SK-N-MC (cell line): ENCODE results near the gene TGFA.

Experiments used
- DNase-seq: peaks from one replicate; pipeline ENCODE4 v3.0.0-alpha.2; 2011; ENCODE audit warnings: low read depth, low spot score
- H3K27ac ChIP-seq: fragments of 200-600 bp; sonication (generic); 2 replicates; pipeline ENCODE4 v1.5.1; 2016; ENCODE audit warnings: mixed run types
- H3K36me3 ChIP-seq: fragments of 200-600 bp; sonication (generic); 2 replicates; pipeline ENCODE4 v1.6.1; 2017; ENCODE audit warnings: antibody characterized with exemption, low read length, mixed read lengths; ENCODE audit not compliant: insufficient read depth
- H3K4me3 ChIP-seq: fragments of 200-600 bp; sonication (generic); 2 replicates; pipeline ENCODE4 v1.5.1; 2016
- H3K9ac ChIP-seq: fragments of 200-600 bp; sonication (generic); 2 replicates; pipeline ENCODE4 v1.8.0; 2017; ENCODE audit warnings: mixed run types, mixed read lengths; ENCODE audit not compliant: insufficient read length
- H3K9me3 ChIP-seq: fragments of 200-600 bp; sonication (generic); 2 replicates; pipeline ENCODE4 v1.6.1; 2017; ENCODE audit warnings: low read depth, mild to moderate bottlenecking, antibody characterized with exemption, low read length, moderate library complexity, mixed read lengths
- EZH2 ChIP-seq: fragments of 200-600 bp; sonication (generic); IDR thresholded peaks from one replicate; pipeline ENCODE4 v1.6.1; 2017; ENCODE audit warnings: antibody characterized with exemption
- FOXP2 ChIP-seq: optimal IDR thresholded peaks from 2 replicates; pipeline ENCODE3; 2011; ENCODE audit warnings: mild to moderate bottlenecking, moderate library complexity; ENCODE audit not compliant: insufficient read depth; ENCODE audit errors: extremely low read length, control extremely low read depth
- POLR2AphosphoS5 ChIP-seq: IDR thresholded peaks from 2 replicates; pipeline ENCODE4 v1.6.1; 2012; ENCODE audit warnings: mild to moderate bottlenecking, low read depth, low read length, borderline replicate concordance

Gene TGFA

GRCh38 chr2:70531419-70532086, 22.1 kb downstream of the TGFA start:
- Histone ChIP-seq H3K9ac (no peak overlapping the region), H3K36me3 (no peaks in the 10 kb centered on the region), H3K4me3 (no peak overlapping the region), H3K27ac (no peak overlapping the region), H3K9me3 (no peaks in the 10 kb centered on the region)
- no peak for TF ChIP-seq POLR2AphosphoS5
- no peak for TF ChIP-seq EZH2
- no peak for TF ChIP-seq FOXP2
- no peak for DNase-seq

DNA sequence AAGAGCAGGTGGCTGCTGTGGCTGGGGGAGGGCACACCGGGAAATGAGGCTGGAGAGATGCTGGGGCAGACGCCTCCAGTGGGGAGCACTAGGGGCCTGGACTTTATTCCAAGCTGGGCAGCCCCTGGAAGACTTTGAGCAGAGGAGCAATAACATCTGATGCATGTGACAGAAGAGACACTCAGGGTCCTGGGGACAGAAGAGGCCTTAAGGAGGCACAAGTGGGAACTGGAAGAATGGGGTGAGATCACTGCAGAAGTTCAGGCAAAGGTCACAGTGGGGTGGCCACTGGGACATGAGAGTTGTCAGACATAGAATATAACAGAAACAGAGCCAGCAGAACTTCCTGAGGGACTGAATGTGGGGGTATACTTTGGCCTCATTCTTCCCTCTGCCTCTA, 24.0 kb downstream of the TGFA start:
- TF ChIP-seq POLR2AphosphoS5, result no peak
- H3K4me3 ChIP-seq, result no peak overlapping the region

DNA sequence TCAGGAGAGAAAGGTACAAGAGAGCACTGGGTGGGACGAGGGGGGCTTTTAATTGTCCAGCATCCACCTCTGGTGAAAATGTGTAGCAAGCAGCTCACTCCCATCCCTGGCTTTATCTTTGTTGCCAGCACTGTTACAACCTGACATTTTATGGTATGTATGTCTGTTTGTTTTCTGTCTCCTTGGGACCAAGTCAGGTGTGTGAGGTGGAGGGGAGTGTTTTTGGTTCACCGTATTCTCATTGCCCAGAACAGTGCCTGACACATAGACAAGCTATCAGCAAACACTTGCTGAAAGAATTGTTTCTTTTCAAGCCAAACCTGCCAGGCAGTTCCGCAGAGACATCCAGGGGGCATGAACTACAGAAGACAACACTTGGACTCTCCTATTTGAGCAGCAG, 24.7 kb downstream of the TGFA start:
- no peak overlapping the region for H3K4me3 ChIP-seq
- H3K9ac ChIP-seq, result no peak overlapping the region
- no peak for TF ChIP-seq POLR2AphosphoS5
- no peak for TF ChIP-seq FOXP2
- no peak for TF ChIP-seq EZH2
- no peak for DNase-seq
- H3K36me3 ChIP-seq, result no peaks in the 10 kb centered on the region
- no peaks in the 10 kb centered on the region for H3K9me3 ChIP-seq
- no peak overlapping the region for H3K27ac ChIP-seq

More for the DNA sequence above, 24.0 kb downstream of the TGFA start:
- H3K27ac ChIP-seq, result no peak overlapping the region
- no peaks in the 10 kb centered on the region for H3K36me3 ChIP-seq
- no peaks in the 10 kb centered on the region for H3K9me3 ChIP-seq
- H3K9ac ChIP-seq, result no peak overlapping the region
- DNase-seq, result no peak

DNA sequence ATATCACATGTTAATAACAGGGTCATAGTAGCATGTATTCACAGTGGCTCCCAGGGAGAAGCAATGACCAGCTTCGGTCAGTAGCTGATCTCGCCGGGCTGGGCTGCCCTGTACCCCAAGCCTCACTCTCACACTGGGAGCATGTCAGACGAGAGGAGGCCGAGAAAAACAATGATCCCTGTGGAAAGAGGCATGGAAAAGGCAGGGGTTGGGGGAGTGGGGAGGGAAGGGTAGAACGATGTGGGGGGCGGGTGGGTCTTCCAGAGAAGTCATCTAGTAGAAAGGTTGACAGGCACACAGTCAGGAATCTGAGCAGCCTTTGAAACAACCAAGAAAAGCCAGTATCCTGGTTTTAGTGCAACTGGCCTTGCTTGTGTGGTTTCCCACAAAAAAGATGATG, 25.4 kb downstream of the TGFA start:
- TF ChIP-seq POLR2AphosphoS5 (no peak), FOXP2 (no peak), EZH2 (no peak)
- Histone ChIP-seq H3K9ac (no peak overlapping the region), H3K27ac (no peak overlapping the region)

DNA sequence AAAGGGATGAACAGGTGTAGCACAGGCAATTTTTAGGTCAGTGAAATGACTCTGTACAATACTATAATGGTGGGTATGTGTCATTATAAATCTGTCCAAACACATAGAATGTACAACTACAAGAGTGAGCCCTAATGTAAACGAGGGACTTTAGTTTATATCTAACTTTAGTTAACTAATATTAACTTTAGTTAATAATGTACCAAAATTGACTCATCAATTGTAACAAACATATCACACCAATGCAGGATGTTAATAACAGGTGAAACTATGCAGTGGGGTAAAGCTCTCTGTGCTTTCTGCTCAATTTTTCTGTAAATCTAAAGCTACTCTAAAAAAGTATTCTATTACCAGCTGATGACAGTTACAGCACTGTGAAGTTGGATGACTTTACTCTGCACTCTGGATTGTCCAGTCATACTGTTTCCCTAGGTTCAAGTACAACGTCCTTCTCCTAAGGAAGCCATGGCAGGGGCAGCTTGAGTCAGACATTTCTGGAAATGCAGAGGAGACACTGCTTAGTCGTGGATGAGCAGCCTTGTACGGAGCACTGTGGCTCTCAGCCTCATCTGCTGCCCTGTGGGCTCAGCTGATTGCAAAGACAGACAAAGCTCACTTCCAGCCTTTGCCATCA, 26.1 kb downstream of the TGFA start:
- H3K4me3 ChIP-seq, result no peak overlapping the region
- no peak for TF ChIP-seq EZH2
- TF ChIP-seq POLR2AphosphoS5, result no peak
- no peak for DNase-seq
- H3K27ac ChIP-seq, result no peak overlapping the region
- H3K36me3 ChIP-seq, result no peaks in the 10 kb centered on the region
- H3K9me3 ChIP-seq, result no peaks in the 10 kb centered on the region
- H3K9ac ChIP-seq, result no peak overlapping the region

More for the DNA sequence above, 25.4 kb downstream of the TGFA start:
- no peak for DNase-seq
- Histone ChIP-seq H3K4me3 (no peak overlapping the region), H3K36me3 (no peaks in the 10 kb centered on the region), H3K9me3 (no peaks in the 10 kb centered on the region)

DNA sequence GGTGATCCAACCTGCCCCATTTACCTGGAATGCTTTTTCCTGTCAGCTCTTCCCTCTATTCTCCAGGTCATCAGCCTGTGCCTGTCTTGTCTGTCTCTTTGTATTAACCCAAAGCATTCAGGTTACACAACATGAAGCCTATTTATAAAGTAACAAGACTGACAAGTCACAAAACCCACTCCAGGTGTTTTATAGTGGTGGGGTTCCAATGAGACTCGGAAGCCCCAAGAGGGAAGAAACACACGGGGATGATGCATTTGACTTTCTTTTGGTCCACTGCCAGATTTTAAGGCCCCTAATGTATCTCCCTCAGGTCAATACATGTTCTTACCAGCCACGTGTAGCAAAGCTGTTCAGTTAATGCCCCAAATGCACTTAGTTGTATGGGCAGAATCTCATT, 27.5 kb downstream of the TGFA start:
- Histone ChIP-seq H3K4me3 (no peak overlapping the region), H3K9ac (no peak overlapping the region), H3K27ac (no peak overlapping the region), H3K36me3 (no peaks in the 10 kb centered on the region), H3K9me3 (no peaks in the 10 kb centered on the region)
- TF ChIP-seq FOXP2, result no peak
- no peak for TF ChIP-seq EZH2
- TF ChIP-seq POLR2AphosphoS5, result no peak
- no peak for DNase-seq

- Histone ChIP-seq H3K9ac (no peak overlapping the region), H3K9me3 (no peaks in the 10 kb centered on the region), H3K27ac (no peak overlapping the region), H3K36me3 (no peaks in the 10 kb centered on the region), H3K4me3 (no peak overlapping the region)
- TF ChIP-seq FOXP2 (no peak), EZH2 (no peak), POLR2AphosphoS5 (no peak)
- DNase-seq, result no peak
These were observed 28.6 kb downstream of the TGFA start for GRCh38 chr2:70525032-70525431.

GRCh38 chr2:70523996-70524965, 29.3 kb downstream of the TGFA start:
- Histone ChIP-seq H3K9me3 (no peaks in the 10 kb centered on the region), H3K9ac (no peak overlapping the region), H3K4me3 (no peak overlapping the region), H3K27ac (no peak overlapping the region), H3K36me3 (no peaks in the 10 kb centered on the region)
- TF ChIP-seq FOXP2 (no peak), POLR2AphosphoS5 (no peak), EZH2 (no peak)
- no peak for DNase-seq
